Trophoblast cell (in vitro differentiated cells and primary cell): ENCODE data around the gene ETV6.
A peak's percentile ranks its signal among the peaks of the same experiment; 100 is the strongest.

Source experiments
- DNase-seq, 2 donors: peaks; one replicate each; pipeline ENCODE4 v3.0.0-alpha.2; 2016
- H2AFZ ChIP-seq: 2 replicates; pipeline ENCODE4 v1.6.1; 2013; ENCODE audit warnings: low read length, moderate library complexity, mild to moderate bottlenecking; ENCODE audit not compliant: insufficient read depth, poor library complexity
- H2AK5ac ChIP-seq: 2 replicates; pipeline ENCODE4 v1.6.1; 2013; ENCODE audit warnings: mild to moderate bottlenecking, low read length
- H2BK120ac ChIP-seq: 2 replicates; pipeline ENCODE4 v1.6.1; 2013; ENCODE audit warnings: low read length, mild to moderate bottlenecking, moderate library complexity; ENCODE audit not compliant: insufficient read depth, poor library complexity
- H2BK12ac ChIP-seq: 2 replicates; pipeline ENCODE4 v1.6.1; 2013; ENCODE audit warnings: mild to moderate bottlenecking, low read length, moderate library complexity
- H2BK5ac ChIP-seq: 2 replicates; pipeline ENCODE4 v1.6.1; 2013; ENCODE audit warnings: low read length, low read depth, moderate library complexity, mild to moderate bottlenecking; ENCODE audit not compliant: poor library complexity
- H3K14ac ChIP-seq: 2 replicates; pipeline ENCODE4 v1.6.1; 2013; ENCODE audit warnings: mild to moderate bottlenecking, low read length
- H3K18ac ChIP-seq: 2 replicates; pipeline ENCODE4 v1.6.1; 2013; ENCODE audit warnings: mild to moderate bottlenecking, low read length
- H3K23ac ChIP-seq: 2 replicates; pipeline ENCODE4 v1.6.1; 2013; ENCODE audit warnings: low read length
- H3K27ac ChIP-seq: 2 replicates; pipeline ENCODE4 v1.5.1; 2013; ENCODE audit warnings: low read depth, mild to moderate bottlenecking, inconsistent platforms, low read length, moderate library complexity
- H3K27me3 ChIP-seq: 2 replicates; pipeline ENCODE4 v1.6.1; 2013; ENCODE audit warnings: inconsistent platforms, mild to moderate bottlenecking, low read length, moderate library complexity; ENCODE audit not compliant: insufficient read depth
- H3K36me3 ChIP-seq, 2 experiments: 1 replicate in 1 of 2; 2 replicates in 1 of 2; pipeline ENCODE4 v1.6.1; 2013; ENCODE audit warnings: low read length in 2 of 2, mild to moderate bottlenecking in 2 of 2, moderate library complexity in 1 of 2; ENCODE audit not compliant: insufficient read depth in 2 of 2, control insufficient read depth in 1 of 2
- H3K4ac ChIP-seq: 2 replicates; pipeline ENCODE4 v1.6.1; 2013; ENCODE audit warnings: low read depth, mild to moderate bottlenecking, low read length, moderate library complexity
- H3K4me1 ChIP-seq, 2 experiments: 1 replicate in 1 of 2; 2 replicates in 1 of 2; pipeline ENCODE4 v1.6.1; 2013; ENCODE audit warnings: low read length in 2 of 2, mild to moderate bottlenecking in 2 of 2, moderate library complexity in 1 of 2; ENCODE audit not compliant: insufficient read depth in 2 of 2, control insufficient read depth in 1 of 2
- H3K4me2 ChIP-seq: 2 replicates; pipeline ENCODE4 v1.6.1; 2013; ENCODE audit warnings: inconsistent platforms, mild to moderate bottlenecking, low read length, moderate library complexity
- H3K4me3 ChIP-seq: 2 replicates; pipeline ENCODE4 v1.5.1; 2013; ENCODE audit warnings: mild to moderate bottlenecking, low read depth, low read length, inconsistent platforms
- H3K79me1 ChIP-seq: one replicate; pipeline ENCODE4 v1.6.1; 2013; ENCODE audit warnings: low read length
- H3K79me2 ChIP-seq: 2 replicates; pipeline ENCODE4 v1.6.1; 2013; ENCODE audit warnings: low read length, mild to moderate bottlenecking; ENCODE audit not compliant: control insufficient read depth, insufficient read depth, poor library complexity
- H3K9ac ChIP-seq: 2 replicates; pipeline ENCODE4 v1.6.1; 2013; ENCODE audit warnings: mild to moderate bottlenecking, low read length
- H3K9me3 ChIP-seq: 2 replicates; pipeline ENCODE4 v1.6.1; 2013; ENCODE audit warnings: low read depth, mild to moderate bottlenecking, control low read depth, inconsistent platforms, low read length; ENCODE audit not compliant: insufficient read depth
- H4K12ac ChIP-seq: 2 replicates; pipeline ENCODE4 v1.6.1; 2013; ENCODE audit warnings: low read depth, mild to moderate bottlenecking, low read length, moderate library complexity
- H4K8ac ChIP-seq: 2 replicates; pipeline ENCODE4 v1.6.1; 2013; ENCODE audit warnings: low read depth, mild to moderate bottlenecking, low read length, moderate library complexity
- H4K91ac ChIP-seq: one replicate; pipeline ENCODE4 v1.6.1; 2013; ENCODE audit warnings: low read depth, mild to moderate bottlenecking, low read length, moderate library complexity
- WGBS: extraction: QIAGEN DNeasy Blood & Tissue Kit; methylation state at CpG from one replicate; pipeline ENCODE4 v1.1.7; 2013; ENCODE audit warnings: missing lambda C conversion rate; ENCODE audit not compliant: insufficient read length, insufficient coverage; ENCODE audit errors: extremely low coverage; 5-methylcytosine and 5-hydroxymethylcytosine counted together

ETV6 gene

GRCh38 chr12:11805043-11805442 lies 155.6 kb downstream of the ETV6 start:
- no peak for DNase-seq
- Histone ChIP-seq H3K4ac (no peak overlapping the region), H4K8ac (no peak overlapping the region), H3K79me1 (no peaks in the 10 kb centered on the region), H4K12ac (no peak overlapping the region), H3K36me3 (peaks cover 0 to 2% of the 10 kb centered on the region in 2 experiments), H3K79me2 (no peaks in the 10 kb centered on the region), H3K27ac (no peak overlapping the region), H2BK5ac (no peak overlapping the region), H3K27me3 (no peaks in the 10 kb centered on the region), H3K23ac (no peak overlapping the region), H3K18ac (no peak overlapping the region), H2BK12ac (no peak overlapping the region), H3K4me3 (no peak overlapping the region), H2AK5ac (no peak overlapping the region), H2BK120ac (no peak overlapping the region), H3K14ac (no peak overlapping the region), H3K4me1 (peaks cover 7 to 11% of the 10 kb centered on the region in 2 experiments), H4K91ac (no peak overlapping the region), H3K9ac (no peak overlapping the region), H2AFZ (no peak overlapping the region), H3K9me3 (no peaks in the 10 kb centered on the region), H3K4me2 (no peak overlapping the region)
- WGBS: no CpG with 5 or more reads among the region's 3 CpGs

DNA sequence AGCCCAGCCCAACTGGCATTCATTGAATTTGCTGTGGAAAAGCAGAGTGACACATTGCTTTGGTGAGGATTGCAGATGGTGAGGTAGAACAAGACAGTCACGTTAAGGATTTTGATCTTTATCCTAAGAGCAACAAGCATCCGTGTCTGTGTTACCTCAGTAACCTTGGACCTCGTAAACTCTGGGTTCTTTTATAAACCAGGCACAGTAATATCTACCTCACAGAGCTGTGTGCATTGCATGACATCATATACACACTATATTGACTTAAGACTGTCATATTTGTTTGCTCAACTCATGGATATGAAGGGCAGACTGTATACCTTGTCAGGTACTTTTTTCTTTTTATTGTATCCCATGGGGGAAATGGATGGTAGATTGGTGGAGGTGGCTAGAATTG lies 156.2 kb downstream of the ETV6 start:
- Histone ChIP-seq H3K9me3 (no peaks in the 10 kb centered on the region), H4K91ac (no peak overlapping the region), H3K4me3 (no peak overlapping the region), H3K4me2 (no peak overlapping the region), H2AFZ (no peak overlapping the region), H3K9ac (no peak overlapping the region), H4K12ac (no peak overlapping the region), H3K4me1 (peaks cover 7 to 11% of the 10 kb centered on the region in 2 experiments), H3K27ac (no peak overlapping the region), H3K18ac (no peak overlapping the region), H2BK120ac (no peak overlapping the region), H3K36me3 (peaks cover 0 to 2% of the 10 kb centered on the region in 2 experiments), H2BK12ac (no peak overlapping the region), H3K27me3 (no peaks in the 10 kb centered on the region), H2BK5ac (no peak overlapping the region), H3K14ac (no peak overlapping the region), H2AK5ac (no peak overlapping the region), H3K4ac (no peak overlapping the region), H4K8ac (no peak overlapping the region), H3K79me1 (no peaks in the 10 kb centered on the region), H3K23ac (no peak overlapping the region), H3K79me2 (no peaks in the 10 kb centered on the region)
- WGBS: no CpG with 5 or more reads among the region's 3 CpGs
- peak in 1 of 2 donors; percentile 63 for DNase-seq

DNA sequence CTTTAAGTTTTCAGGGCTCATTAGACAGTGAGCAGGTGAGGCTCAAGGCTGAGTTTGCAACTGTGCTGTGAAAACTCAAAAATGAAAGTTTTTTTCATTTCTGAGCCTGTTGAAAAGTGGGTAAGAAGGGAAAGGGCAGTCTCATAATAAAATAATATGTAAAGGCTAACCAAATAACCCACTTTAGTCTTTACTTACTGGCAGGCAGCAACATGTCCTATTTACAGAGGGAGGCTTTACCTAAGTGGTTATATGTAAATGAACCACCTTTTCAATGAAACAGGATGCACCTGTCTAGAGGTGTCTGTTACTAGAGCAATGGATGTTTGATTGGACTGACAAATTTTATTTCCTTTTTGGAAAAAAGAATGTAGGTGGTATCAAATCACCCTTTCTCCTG lies 158.0 kb downstream of the ETV6 start:
- no peak overlapping the region for H2AFZ ChIP-seq
- H2BK5ac ChIP-seq: no peak overlapping the region
- no peak overlapping the region for H2BK120ac ChIP-seq
- no peak overlapping the region for H3K18ac ChIP-seq
- DNase-seq: no peak
- H3K23ac ChIP-seq: no peak overlapping the region
- H4K8ac ChIP-seq: no peak overlapping the region
- no peak overlapping the region for H2AK5ac ChIP-seq
- H3K9ac ChIP-seq: no peak overlapping the region
- no peaks in the 10 kb centered on the region for H3K79me1 ChIP-seq
- H3K9me3 ChIP-seq: no peaks in the 10 kb centered on the region
- H3K27me3 ChIP-seq: no peaks in the 10 kb centered on the region
- peaks cover 13 to 18% of the 10 kb centered on the region in 2 experiments for H3K4me1 ChIP-seq
- H3K36me3 ChIP-seq: peaks cover 0 to 2% of the 10 kb centered on the region in 2 experiments
- no peak overlapping the region for H4K12ac ChIP-seq
- H3K27ac ChIP-seq: no peak overlapping the region
- H3K79me2 ChIP-seq: no peaks in the 10 kb centered on the region
- no peak overlapping the region for H4K91ac ChIP-seq
- no peak overlapping the region for H3K4ac ChIP-seq
- H3K4me3 ChIP-seq: no peak overlapping the region
- H3K14ac ChIP-seq: no peak overlapping the region
- no peak overlapping the region for H2BK12ac ChIP-seq
- no peak overlapping the region for H3K4me2 ChIP-seq

- no peak overlapping the region for H4K8ac ChIP-seq
- peaks cover 3% of the 10 kb centered on the region for H3K79me2 ChIP-seq
- H3K4ac ChIP-seq: no peak overlapping the region
- H3K23ac ChIP-seq: no peak overlapping the region
- H3K27ac ChIP-seq: no peak overlapping the region
- no CpG with 5 or more reads among the region's 8 CpGs for WGBS
- no peak overlapping the region for H4K12ac ChIP-seq
- no peaks in the 10 kb centered on the region for H3K9me3 ChIP-seq
- no peak overlapping the region for H2BK12ac ChIP-seq
- no peak overlapping the region for H2AK5ac ChIP-seq
- H3K14ac ChIP-seq: no peak overlapping the region
- no peak overlapping the region for H2BK120ac ChIP-seq
- no peak overlapping the region for H3K18ac ChIP-seq
- H3K36me3 ChIP-seq: peaks cover 0 to 2% of the 10 kb centered on the region in 2 experiments
- H3K4me1 ChIP-seq: peaks cover 21 to 26% of the 10 kb centered on the region in 2 experiments
- H2BK5ac ChIP-seq: no peak overlapping the region
- H3K4me3 ChIP-seq: no peak overlapping the region
- H3K9ac ChIP-seq: no peak overlapping the region
- H3K79me1 ChIP-seq: peaks cover 7% of the 10 kb centered on the region
- no peak for DNase-seq
- no peak overlapping the region for H3K4me2 ChIP-seq
- H2AFZ ChIP-seq: no peak overlapping the region
- no peaks in the 10 kb centered on the region for H3K27me3 ChIP-seq
- no peak overlapping the region for H4K91ac ChIP-seq
Observed at GRCh38 chr12:11808931-11809330, 159.5 kb downstream of the ETV6 start.
